BE2C (cell line): ENCODE results near the gene SPIB.
"Not testable (repeated sequence)": the region's sequence is repeated elsewhere in the genome, so short reads cannot be mapped to it uniquely, and the experiment has no call there.

Experiments
- DNase-seq: peaks from one replicate; pipeline ENCODE4 v3.0.0-alpha.2; 2020
- H3K27me3 ChIP-seq: fragments of 250-450 bp; sonication (Bioruptor Pico); 2 replicates; pipeline ENCODE4 v1.5.1; 2020; ENCODE audit warnings: mild to moderate bottlenecking
- H3K36me3 ChIP-seq: fragments of 250-450 bp; sonication (Bioruptor Pico); 2 replicates; pipeline ENCODE4 v1.5.1; 2020; ENCODE audit warnings: mild to moderate bottlenecking
- H3K4me1 ChIP-seq: fragments of 250-450 bp; sonication (Bioruptor Pico); 2 replicates; pipeline ENCODE4 v1.5.1; 2020
- H3K4me3 ChIP-seq: 2 replicates; pipeline ENCODE4 v1.5.1; 2011; ENCODE audit warnings: low read depth, low read length
- H3K9me3 ChIP-seq: fragments of 250-450 bp; sonication (Bioruptor Pico); 2 replicates; pipeline ENCODE4 v1.5.1; 2020
- CTCF ChIP-seq: IDR thresholded peaks from 2 replicates; pipeline ENCODE4 v1.5.1; 2012; ENCODE audit warnings: mild to moderate bottlenecking, low read depth, low read length

The SPIB gene

DNA sequence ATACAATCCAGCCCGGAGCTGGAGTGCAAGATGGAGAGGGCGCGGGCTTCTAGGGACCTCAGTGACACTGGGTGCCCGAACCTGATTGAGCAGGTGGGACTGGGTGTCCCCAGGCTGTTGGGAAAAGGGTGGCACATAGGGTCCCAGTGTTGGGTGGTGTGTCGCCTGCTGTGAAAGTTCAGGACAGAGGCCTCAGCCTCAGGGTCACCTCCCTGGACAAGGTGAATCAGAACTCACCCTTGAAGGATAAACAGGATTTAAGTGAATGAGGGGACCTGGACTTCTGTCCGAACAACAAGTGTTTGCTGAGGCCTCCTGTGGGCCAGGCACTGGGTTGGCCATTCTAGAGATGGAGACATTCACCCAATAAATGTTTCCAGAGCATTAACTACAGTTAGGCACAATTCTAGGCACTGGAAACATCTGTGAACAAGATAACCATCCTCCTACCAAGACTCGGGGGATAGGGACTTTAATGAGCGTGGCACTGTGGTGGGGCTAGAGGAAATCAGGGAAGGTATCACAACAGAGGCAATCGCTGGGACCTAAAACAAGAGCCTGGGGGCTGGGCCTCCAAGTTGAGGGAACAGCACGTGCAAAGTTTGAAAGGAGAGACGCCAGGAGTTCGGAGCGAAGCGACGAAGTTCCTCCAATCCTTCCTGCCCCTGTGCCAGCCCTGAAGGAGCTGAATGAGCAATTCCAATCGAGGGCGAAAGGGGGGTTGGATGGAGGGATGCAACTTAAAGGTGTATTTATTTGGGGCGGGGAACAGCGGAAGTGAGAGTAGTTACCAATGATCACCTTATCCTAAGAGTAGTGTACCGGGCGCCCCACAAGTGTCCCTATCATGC is 35.5 kb upstream of the SPIB start:
- DNase-seq = peak; percentile 12
- H3K27me3 ChIP-seq = no peaks in the 10 kb centered on the region
- peaks cover 45% of the 10 kb centered on the region for H3K36me3 ChIP-seq

DNA sequence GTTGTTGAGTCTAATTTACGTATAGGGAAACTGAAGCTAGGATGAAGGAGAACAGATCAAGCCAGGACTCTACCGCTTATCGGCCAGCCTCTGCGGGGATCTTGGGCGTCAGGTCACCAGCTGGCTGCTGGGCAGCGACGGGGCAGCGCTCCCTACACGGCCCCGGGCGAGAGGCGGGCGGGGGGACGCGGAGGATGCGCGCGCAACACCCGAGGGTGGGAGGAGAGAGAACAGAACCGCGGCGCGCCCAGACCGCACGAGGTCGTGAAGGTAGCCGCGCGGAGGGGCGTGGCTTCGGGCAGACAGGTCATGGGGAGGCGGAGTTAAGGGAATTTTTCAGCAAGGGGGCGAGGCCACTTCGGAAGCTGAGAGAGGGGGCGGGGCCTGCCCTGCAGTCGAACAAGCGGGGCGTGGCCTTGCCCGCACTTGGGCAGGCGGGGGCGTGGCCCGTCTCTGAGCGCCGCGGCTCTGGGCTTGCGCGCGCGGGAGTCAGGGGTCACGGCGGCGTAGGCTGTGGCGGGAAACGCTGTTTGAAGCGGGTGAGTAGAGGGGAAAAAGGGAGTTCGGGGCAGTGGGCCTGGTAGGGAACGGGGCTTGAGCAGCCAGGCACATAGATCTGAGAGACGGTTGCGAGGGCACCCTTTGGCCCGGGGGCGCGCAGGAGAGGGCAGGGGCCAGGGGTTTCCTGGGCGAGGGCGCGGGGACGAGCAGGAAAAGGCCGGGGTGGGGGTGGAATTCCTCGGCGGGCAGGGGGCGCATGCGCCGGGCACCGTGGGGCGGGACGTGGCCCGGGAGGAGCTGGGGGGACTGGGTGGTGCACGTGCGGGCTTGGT is 34.7 kb upstream of the SPIB start, which contains the start of gene POLD1:
POLD1 (plus strand) TSS at position 496 of the 833 bp plus-strand sequence. CDS start 14,505 bp downstream, outside the sequence.
- peak within 1 kb of the TSS; percentile 92 for H3K4me3 ChIP-seq
- H3K27me3 ChIP-seq = no peaks in the 10 kb centered on the region
- DNase-seq = peak; percentile 99
- H3K9me3 ChIP-seq = no peaks in the 10 kb centered on the region
- TF ChIP-seq CTCF = no peak
- H3K36me3 ChIP-seq = peaks cover 36% of the 10 kb centered on the region
- no peaks in the 10 kb centered on the region for H3K4me1 ChIP-seq

More for the DNA sequence above, 35.5 kb upstream of the SPIB start:
- TF ChIP-seq CTCF = no peak
- Histone ChIP-seq H3K9me3 (no peaks in the 10 kb centered on the region), H3K4me1 (no peaks in the 10 kb centered on the region), H3K4me3 (peak overlapping the region; percentile 92)

DNA sequence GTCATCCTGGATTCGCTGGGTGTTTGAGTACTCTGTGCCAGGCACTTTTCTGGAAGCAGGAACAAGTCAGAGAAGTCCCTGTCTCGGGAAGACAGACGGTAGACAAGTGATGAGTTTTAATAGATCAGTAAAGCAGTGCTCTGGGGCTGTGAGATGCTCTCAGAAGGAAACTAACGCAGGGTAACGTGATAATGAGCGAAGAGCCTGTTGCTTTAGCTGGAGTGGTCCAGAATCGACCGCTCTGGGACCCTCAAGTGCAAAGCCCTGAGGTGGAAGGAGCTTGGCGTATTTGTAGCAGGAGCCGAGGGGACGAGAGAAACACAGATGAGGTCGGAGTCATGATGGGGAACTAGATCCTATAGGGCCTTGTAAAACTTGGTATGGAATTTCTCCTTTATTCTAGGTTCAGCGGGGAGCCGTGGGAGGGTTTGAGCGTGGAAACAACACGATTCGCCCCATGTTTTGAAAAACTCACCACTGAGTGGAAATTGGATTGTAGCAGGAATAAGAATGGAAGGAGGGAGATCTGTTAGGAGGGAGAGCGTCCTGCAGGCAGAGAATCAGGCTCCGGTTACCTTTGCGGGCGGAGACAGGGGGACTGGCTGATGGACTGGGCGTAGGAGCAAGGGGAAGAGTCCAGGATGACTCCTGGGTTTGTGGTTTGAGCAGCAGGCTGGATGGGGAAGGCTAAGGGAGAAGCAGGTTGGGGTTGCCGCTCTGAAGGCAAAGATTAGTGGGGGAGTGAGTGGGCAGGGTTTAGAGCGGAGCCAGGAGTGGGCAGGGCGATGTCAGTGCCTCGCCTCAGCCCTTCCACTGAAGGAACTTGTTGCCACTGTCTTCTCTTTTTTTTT is 33.8 kb upstream of the SPIB start:
- no peak for DNase-seq
- Histone ChIP-seq H3K4me1 (no peaks in the 10 kb centered on the region), H3K36me3 (peaks cover 30% of the 10 kb centered on the region), H3K4me3 (peak overlapping the region; percentile 92), H3K27me3 (no peaks in the 10 kb centered on the region), H3K9me3 (no peaks in the 10 kb centered on the region)
- TF ChIP-seq CTCF = no peak

DNA sequence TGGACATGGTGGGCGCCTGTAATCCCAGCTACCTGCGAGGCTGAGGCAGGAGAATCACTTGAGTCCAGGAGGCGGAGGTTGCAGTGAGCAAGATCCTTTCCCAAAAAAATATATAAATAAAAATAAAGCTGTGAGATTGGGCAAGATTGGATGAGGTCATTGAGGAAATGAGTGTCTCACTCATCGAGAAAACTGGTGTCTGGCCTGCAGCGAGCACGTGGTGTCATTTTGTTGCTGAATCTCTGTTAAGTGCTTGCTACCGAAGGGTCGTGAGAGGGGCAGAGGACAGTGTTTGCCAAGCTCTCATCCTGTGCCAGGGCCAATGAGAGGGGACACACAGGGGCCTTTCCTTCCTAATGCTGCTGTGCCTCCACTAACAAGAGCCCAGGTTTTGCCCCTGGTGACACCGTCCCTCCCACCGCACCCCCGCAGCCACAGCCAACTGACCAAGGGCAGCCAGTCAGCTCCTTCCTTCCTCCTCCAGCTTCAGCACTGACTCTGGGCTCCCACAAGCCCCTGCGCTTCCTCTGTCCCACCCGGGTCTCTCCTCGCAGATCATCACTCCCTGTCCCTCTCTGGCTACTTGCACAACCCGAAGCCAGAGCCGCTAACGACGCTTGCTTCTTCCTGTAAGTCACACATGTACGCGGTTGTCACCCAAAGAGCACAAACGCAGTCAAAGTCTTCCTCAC is 31.4 kb upstream of the SPIB start:
- DNase-seq = no peak
- TF ChIP-seq CTCF = no peak
- Histone ChIP-seq H3K27me3 (no peaks in the 10 kb centered on the region), H3K4me3 (no peak overlapping the region), H3K9me3 (no peaks in the 10 kb centered on the region; the same call in 1 of the 2 replicates), H3K4me1 (no peaks in the 10 kb centered on the region), H3K36me3 (peaks cover 35% of the 10 kb centered on the region)

DNA sequence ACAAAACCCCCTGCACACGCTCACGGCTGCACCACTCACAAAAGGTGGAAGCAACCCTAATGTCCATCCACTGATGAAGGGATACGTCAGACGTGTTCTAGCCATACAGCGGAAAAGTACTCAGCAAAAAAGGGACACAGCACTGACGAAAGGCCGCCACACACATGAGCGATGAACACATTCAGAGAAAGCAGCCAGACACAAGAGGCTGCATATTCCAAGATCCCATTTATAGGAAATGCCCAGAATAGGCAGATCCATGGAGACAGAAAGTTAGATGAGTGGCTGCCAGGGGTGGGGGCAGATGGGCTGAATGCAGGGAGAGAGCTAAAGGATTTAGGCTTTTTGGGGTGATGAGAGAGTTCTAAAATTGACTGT is 30.9 kb upstream of the SPIB start:
- H3K4me1 ChIP-seq = no peaks in the 10 kb centered on the region
- no peak for TF ChIP-seq CTCF
- H3K36me3 ChIP-seq = peaks cover 39% of the 10 kb centered on the region
- no peak for DNase-seq
- H3K27me3 ChIP-seq = no peaks in the 10 kb centered on the region
- no peak overlapping the region for H3K4me3 ChIP-seq
- no peaks in the 10 kb centered on the region; the same call in 1 of the 2 replicates for H3K9me3 ChIP-seq

- not testable (repeated sequence) for H3K4me1 ChIP-seq, DNase-seq, H3K27me3 ChIP-seq, H3K9me3 ChIP-seq, H3K4me3 ChIP-seq
- H3K36me3 ChIP-seq = peaks cover 46% of the 10 kb centered on the region
Observed at GRCh38 chr19:50390295-50390694, 28.4 kb upstream of the SPIB start.

DNA sequence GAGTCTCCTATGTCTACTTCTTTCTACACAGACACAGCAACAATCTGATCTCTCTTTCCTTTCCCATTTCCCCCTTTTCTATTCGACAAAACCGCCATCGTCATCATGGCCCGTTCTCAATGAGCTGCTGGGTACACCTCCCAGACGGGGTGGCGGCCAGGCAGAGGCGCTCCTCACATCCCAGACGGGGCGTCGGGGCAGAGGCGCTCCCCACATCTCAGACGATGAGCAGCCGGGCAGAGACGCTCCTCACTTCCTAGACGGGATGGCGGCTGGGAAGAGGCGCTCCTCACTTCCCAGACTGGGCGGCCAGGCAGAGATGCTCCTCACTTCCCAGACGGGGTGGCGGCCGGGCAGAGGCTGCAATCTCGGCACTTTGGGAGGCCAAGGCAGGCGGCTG is 27.8 kb upstream of the SPIB start:
- not testable (repeated sequence) for H3K9me3 ChIP-seq, H3K4me3 ChIP-seq, DNase-seq, H3K27me3 ChIP-seq, H3K4me1 ChIP-seq
- H3K36me3 ChIP-seq = peaks cover 43% of the 10 kb centered on the region
